ENCODE results near the gene ABL1.
A peak's percentile ranks its signal among the peaks of the same experiment; 100 is the strongest.

ABL1 gene

GRCh38 chr9:130849356-130849755 is 14.3 kb downstream of the ABL1 start:
- DNase-seq (ENCODE audit: low read depth): no peak

- no peak for DNase-seq (ENCODE audit: low read depth)
Measured at GRCh38 chr9:130852801-130853200, 17.7 kb downstream of the ABL1 start.

GRCh38 chr9:130854092-130854491 is 19.0 kb downstream of the ABL1 start:
- DNase-seq (ENCODE audit: low read depth): no peak

DNA sequence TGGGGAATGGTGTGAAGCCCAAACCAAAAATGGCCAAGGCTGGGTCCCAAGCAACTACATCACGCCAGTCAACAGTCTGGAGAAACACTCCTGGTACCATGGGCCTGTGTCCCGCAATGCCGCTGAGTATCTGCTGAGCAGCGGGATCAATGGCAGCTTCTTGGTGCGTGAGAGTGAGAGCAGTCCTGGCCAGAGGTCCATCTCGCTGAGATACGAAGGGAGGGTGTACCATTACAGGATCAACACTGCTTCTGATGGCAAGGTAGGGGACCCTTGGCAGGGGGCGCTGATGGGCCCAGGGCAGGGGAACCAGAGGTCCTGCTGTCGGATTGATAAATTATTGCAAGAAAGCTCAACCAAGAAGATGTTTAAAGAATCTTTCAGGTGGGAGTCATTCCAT is 19.8 kb downstream of the ABL1 start:
- DNase-seq (ENCODE audit: low read depth): no peak

- no peak for DNase-seq (ENCODE audit: low read depth)
Measured at GRCh38 chr9:130856474-130856873, 21.4 kb downstream of the ABL1 start.

GRCh38 chr9:130857864-130858738 is 23.0 kb downstream of the ABL1 start:
- no peak for DNase-seq (ENCODE audit: low read depth)

DNA sequence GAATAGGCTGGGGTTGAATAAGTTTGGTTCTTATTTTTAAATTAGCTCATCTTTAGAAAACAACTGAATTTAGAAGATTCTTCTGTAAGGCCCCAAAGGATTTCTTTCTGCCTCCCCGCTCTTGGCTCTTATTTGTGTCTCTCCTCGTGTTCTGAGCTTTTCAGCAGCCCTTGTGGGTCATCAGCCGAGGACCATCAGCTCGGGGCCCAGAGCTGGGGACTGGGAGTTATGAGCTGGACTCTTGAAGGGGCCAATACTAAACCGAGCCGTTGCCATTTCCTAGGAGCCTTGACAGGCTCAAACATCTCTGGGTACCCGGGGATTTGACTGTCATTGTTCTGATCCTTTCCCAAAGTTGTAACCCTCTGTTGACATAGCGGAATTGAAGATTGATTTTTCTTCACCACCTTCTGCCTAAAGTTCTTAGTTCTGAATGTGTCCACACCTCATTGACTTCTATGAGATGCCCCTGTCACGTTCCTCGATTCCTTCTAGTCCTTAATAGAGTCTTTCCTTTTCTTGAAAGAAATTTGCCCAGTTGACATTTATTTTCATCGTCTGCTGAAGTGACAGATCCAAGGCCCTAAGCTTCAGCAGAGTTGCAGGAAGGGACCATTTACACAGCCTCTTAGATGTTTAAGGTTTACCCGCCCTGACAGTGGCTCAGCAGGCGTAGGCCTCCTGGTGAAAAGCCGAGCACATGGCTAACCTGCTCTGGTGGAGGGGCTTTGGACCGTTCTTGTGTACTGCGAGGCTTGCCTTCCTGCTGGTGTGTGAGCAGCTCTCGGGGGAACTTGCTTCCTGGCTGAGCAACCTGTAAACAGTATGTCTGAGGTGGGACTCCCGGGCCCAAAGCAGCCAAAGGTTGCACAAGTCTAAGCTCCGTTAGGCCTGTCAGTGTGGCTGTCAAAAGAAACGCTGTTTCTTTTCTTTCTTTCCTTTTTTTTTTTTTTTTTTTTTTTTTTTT is 24.0 kb downstream of the ABL1 start:
- DNase-seq (ENCODE audit: low read depth): no peak

GRCh38 chr9:130860458-130861316 is 25.6 kb downstream of the ABL1 start:
- no peak for DNase-seq (ENCODE audit: low read depth)

DNA sequence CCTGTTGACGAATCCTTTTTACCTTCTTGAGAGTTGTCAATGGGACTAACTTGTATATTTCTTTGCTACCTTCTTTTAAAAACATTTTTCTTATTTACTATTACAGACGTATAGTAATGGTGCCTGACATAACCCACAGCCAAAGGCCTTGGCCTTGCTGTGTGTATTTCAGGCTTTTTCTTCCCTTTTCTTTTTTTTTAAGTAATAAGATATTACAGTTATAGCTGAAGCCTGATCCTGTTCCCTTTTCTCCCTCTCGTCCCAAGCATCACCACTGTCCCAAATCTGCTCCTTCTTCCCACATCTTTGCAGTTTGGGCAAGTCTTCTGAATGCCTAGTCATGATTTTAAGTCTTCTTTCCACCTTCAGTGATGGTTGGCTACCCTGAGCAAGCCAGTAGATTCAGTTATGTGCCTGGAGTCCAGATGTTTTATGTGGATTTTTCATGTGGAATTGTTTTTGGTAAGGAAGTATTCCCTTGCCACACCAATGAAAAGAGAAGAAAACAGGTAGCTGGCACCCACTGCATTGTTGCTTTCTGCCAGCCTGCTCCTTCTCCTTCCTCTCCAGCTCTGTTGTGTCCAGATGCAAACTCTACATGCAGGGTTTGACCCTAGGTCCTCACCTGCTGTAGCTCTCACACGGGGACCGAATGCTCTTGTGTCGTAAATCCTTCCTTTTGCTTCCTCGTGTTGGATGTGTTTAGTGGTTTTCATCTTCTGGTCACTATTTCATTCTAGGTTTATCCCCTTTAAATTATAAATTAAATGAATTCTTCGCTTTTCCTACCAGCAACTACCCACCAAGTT is 26.5 kb downstream of the ABL1 start:
- DNase-seq (ENCODE audit: low read depth): no peak

DNA sequence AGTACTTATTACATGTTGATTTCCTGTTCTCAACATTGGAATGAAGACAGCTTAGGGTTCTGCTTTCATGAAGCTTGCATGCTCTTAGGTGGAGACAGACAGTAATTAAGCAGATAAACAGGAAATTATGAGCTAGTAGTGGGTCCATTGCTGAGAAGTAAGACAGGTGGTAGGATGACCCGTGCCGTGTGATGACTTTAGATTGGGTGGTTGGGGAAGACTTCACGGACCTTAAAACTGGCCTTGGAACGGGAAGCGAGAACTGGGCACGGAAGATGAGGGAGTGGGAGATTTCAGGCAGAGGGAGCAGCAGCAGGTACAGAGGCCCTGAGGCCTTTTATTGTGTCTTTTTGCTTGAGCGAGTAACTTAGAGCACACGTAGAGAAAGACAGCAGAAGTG is 27.2 kb downstream of the ABL1 start:
- no peak for DNase-seq (ENCODE audit: low read depth)

DNA sequence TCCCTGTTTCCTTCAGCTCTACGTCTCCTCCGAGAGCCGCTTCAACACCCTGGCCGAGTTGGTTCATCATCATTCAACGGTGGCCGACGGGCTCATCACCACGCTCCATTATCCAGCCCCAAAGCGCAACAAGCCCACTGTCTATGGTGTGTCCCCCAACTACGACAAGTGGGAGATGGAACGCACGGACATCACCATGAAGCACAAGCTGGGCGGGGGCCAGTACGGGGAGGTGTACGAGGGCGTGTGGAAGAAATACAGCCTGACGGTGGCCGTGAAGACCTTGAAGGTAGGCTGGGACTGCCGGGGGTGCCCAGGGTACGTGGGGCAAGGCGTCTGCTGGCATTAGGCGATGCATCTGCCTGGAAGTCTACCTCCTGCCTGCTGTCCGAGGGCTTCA is 27.7 kb downstream of the ABL1 start:
- DNase-seq (ENCODE audit: low read depth): no peak

- DNase-seq (ENCODE audit: low read depth): no peak
Measured at GRCh38 chr9:130864541-130864940, 29.5 kb downstream of the ABL1 start.

DNA sequence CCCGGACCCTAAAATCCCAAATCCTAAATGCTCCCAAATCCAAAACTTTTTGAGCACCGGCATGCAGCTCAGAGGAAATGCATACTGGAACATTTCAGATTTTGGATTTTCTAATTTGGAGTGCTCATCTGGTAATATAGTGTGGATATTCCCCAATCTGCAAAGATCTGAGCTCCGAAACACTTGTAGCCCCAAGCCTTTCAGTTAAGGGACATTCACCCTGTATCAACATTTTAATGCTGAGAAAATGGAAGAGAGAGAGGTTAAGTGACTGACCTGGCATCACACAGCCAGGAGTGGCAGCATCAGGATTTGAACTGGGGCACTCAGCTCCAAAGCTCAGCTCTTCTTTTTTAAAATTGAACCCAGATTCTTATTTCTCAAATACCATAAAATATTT is 30.9 kb downstream of the ABL1 start:
- DNase-seq (ENCODE audit: low read depth): no peak

GRCh38 chr9:130866474-130866965 is 31.5 kb downstream of the ABL1 start:
- DNase-seq (ENCODE audit: low read depth): peak; percentile 7

DNA sequence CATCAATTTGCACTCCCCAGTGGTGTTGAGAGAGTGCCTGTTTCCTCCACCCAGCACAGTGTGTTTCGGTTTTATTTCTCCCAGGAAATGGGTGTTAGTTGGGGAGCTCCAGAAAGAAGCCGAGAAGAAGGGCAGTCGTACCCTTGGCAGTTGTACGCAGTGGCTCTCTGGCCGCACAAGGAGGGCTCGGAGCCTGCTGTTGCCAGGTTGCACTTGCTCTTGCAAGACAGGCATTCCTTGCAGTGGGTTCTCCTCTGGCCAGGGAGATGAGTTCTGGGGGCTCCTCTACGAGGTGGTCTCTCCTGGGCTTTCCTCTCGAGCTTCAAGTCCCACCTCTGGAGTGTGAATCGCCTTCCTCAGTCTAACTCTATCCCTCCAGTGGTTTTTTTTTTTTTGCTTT is 32.5 kb downstream of the ABL1 start:
- DNase-seq (ENCODE audit: low read depth): no peak

GRCh38 chr9:130868230-130868629 is 33.2 kb downstream of the ABL1 start:
- DNase-seq (ENCODE audit: low read depth): no peak

- DNase-seq (ENCODE audit: low read depth): no peak
Measured at GRCh38 chr9:130869250-130869649, 34.2 kb downstream of the ABL1 start.

- no peak for DNase-seq (ENCODE audit: low read depth)
Measured at GRCh38 chr9:130870491-130871381, 35.7 kb downstream of the ABL1 start.

DNA sequence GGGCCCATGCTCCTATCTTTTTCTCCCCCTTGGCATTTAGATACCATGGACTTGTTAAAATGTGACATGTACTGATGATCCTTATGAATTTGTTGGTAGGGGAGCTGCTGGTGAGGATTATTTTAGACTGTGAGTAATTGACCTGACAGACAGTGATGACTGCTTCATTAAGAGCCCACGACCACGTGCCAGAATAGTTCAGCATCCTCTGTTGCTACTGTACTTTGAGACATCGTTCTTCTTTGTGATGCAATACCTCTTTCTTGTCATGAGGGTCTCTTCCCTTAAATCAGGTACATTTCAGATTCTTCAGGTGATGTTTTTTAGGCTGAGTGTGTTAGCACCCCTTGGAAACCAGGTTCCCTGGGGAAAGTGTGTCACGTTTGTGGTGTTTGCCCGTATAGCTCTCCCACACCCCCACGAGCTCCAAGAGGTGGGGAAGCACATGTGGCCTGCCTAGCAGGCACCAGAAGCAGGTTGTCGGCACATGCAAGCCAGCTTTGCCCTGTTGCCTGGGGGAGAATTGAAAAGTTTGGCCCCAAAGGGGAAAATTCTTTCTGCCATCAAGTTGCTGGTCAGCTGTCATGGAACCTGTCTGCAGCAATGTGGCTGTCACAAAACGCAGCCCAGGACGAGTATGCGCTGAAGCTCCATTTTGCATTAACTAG is 36.5 kb downstream of the ABL1 start:
- DNase-seq (ENCODE audit: low read depth): no peak

All from activated T-helper 9 cell treated with anti-CD3 and anti-CD28 coated beads, Interleukin-2, amount 50 U/mL, for 16 hours (primary cell).